GM19025 (cell line): ENCODE measurements around the gene GZF1.

Experiments used
- ATAC-seq: cut with Tn5 transposase; IDR thresholded peaks from one replicate; pipeline ENCODE4 v1.9.1; 2021; ENCODE audit warnings: mild to moderate bottlenecking, low read depth, moderate library complexity; ENCODE audit not compliant: unreplicated experiment

GZF1 gene

DNA sequence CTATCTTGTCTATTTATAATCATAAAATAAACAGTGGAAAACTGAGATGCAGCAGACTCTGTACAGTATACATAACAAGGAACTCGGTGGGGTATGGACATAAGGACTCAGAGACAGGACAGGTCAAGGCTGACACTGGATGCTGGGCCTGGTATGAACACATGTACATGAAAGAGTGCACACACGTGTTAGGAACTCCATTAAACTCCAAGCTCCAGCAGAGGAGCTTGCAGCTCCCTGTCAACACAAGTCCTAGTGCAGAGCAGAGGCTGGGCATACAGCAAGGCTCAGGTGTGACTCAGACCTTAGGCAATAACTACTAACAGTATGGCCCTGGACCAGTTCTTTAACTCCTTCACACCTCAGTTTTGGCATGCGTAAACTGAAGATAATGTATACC lies 42.2 kb downstream of the GZF1 start:
- ATAC-seq, result no peak

- no peak for ATAC-seq
These were observed 44.9 kb downstream of the GZF1 start for GRCh38 chr20:23406880-23407279.

- ATAC-seq, result peak; percentile 94
These were observed 45.9 kb downstream of the GZF1 start for GRCh38 chr20:23407781-23408464.

DNA sequence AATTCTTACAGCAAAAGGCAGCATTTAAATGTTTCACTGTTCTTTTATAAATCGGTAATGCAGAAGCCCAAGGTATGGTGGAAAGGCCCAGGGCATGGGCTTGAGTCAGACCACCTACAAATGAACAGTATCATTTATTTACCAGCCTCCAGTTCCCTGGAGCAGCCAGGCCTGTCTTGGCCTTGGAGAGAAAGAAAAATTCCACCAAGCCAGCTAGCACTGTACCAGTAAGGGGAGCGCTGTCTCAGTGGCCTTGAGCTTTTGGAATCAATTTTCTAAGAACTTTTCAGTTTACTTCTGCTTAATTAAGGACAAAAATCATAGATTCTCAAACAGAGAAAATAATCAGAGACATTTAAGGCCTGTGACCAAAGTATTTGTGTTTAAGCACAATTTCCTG lies 47.0 kb downstream of the GZF1 start:
- no peak for ATAC-seq

DNA sequence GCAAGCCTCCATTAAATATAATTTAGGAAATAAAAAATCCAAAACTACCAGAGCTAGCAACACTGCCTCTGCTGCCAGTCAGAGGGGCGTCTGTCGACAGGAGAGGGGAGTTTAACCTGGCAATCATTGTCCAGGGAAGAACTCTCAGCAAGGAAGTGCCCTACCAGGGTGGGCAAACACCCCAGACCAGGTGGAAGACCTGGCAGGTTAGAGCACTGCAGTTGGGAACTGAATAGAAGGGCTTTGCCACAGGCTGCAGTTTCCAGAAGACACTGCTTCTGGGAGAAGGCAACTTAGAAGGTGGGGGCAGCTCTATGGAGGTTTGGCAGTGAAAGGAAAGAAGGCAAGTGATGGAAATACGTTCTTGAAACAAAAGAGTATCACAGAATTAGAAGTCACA lies 47.8 kb downstream of the GZF1 start:
- ATAC-seq, result no peak

DNA sequence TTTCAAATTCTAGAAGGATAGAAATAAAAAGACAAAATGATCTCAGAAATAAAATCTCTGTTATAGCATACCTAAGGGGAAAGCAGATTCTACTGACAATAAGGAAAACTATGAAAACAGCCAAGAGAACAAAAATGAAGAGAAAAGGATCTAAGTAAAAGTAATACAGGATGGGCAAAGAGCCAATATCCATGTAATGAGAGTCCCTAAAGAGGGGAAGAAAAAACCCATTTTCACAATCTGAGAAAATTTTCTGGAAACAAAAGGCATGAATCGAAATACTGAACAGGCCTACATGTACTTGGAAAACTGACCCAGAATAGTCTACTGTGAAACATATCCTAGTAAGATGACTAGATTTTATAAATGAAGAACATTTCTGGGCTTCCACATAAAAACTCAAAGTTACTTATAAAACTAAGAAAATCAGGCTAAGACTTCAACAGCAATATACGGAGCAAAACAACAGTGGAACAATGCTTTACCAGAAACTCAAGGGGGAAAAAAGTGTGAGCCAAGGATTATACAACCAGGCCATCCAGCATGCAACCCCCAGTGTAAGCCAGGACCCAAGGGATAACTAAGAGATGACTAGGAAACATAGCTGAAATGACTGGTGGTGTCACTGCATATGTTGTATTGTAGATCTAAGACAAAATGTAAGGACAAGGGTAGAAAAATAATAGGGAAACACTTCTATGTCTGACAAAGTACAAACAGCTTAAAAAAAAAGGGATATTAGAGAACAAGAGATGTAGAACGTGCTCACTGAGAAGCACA lies 49.1 kb downstream of the GZF1 start:
- no peak for ATAC-seq

GRCh38 chr20:23412026-23412425 lies 50.0 kb downstream of the GZF1 start:
- no peak for ATAC-seq

DNA sequence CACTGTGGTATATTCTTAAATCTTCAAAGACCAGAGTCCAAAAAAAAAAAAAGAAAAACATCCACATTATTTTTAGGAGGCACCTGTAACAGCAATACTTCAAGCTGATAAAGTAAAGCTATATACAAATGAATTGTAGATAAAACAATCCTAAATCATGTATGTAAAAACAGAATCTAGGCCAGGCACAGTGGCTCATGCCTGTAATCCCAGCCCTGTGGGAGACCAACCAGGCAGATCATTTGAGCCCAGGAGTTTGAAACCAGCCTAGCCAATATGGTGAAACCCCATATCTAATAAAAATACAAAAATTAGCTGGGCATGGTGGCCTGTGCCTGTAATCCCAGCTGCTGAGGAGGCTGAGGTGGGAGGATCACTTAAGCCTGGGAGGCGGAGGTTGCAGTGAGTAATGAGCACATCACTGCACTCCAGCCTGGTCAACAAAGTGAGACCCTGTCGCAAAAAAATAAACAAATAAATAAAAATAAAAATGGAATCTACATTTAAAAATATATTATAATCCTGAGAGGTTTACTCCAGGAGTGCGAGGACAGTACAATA lies 52.0 kb downstream of the GZF1 start:
- no peak for ATAC-seq

- no peak for ATAC-seq
These were observed 52.7 kb downstream of the GZF1 start for GRCh38 chr20:23414526-23415188.

GRCh38 chr20:23415555-23415954 lies 53.6 kb downstream of the GZF1 start:
- ATAC-seq, result no peak

DNA sequence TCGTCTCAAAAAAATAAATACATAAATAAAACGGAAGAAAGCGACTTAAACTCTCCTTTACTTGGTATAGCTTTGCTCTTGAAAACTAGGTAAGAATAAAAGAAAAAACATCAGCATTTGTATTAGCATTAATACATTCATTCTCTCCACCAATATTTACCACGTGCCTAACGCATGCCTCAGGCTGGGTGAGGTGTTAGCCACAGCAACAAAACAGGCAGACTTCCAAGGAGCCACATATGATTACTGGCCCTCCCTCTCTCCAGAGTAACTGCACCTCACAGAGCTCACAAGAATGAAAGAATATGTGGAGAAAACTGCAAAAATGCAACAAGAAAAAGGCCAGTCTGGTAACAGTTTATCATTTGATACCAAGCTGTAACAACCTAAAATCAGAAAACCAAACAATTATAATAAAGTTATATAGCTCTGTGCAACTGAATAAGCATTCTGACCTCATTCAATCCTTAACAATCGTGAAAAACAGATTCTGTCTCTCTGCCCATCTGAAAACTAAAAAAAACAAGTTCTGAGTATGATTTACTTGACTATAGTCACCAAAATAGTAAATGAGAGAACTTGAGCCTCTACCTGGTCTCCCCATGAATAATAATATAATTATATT lies 54.1 kb downstream of the GZF1 start:
- ATAC-seq, result no peak

DNA sequence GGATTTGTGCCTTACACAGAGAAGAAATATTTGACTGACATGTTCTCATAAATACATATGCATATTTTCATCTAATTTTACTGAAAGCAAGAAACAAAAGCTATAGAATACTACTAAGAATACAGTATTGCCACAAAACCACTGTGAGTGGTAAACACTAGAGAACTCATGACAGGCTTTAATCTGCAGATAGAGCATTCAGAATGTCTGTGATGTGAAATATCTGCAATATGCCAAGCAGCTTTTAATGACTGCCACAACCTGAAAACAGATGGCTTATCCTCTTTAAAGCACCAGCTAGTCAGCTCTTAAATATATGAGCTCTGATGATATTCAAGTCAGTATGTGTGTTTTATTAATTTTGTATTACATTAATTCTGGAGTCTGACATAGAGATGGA lies 55.9 kb downstream of the GZF1 start:
- ATAC-seq, result no peak

- ATAC-seq, result no peak
These were observed 57.6 kb downstream of the GZF1 start for GRCh38 chr20:23419657-23419994.

- peak; percentile 20 for ATAC-seq
These were observed 58.3 kb downstream of the GZF1 start for GRCh38 chr20:23419995-23420901.

GRCh38 chr20:23420943-23421931 lies 59.3 kb downstream of the GZF1 start, which contains the start of gene NAPB:
TSS of gene NAPB (minus strand) at chr20:23421488. CDS start at chr20:23421402, 86 bp downstream.
- peak; percentile 96 for ATAC-seq
